Adrenal gland (tissue), 12 donors: ENCODE data around the gene H2BK1. TPM values are rescaled to one million over a fixed set of nuclear protein-coding genes. Genes with fewer than 3 reads are reported as not detected.
A peak's percentile ranks its signal among the peaks of the same experiment; 100 is the strongest.

Experiments used
- DNase-seq, 7 donors: peaks; one replicate each; pipeline ENCODE4 v3.0.0-alpha.2; 2019 to 2020
- H3K27ac ChIP-seq, 5 donors: fragments of 200-600 bp; sonication (generic) in 4 of 5; 1 replicate in 3 of 5; 2 replicates in 2 of 5; pipeline versions ENCODE4 v1.5.1 to v1.8.0; 2016 to 2020; ENCODE audit warnings: mild to moderate bottlenecking in 1 of 5
- H3K27me3 ChIP-seq: fragments of 200-600 bp; 2 replicates; pipeline ENCODE4 v1.8.0; 2021
- H3K36me3 ChIP-seq, 2 donors: fragments of 200-600 bp; replicated peaks in 1 of 2; 1 replicate in 1 of 2; 2 replicates in 1 of 2; pipeline versions ENCODE4 v1.5.1 to v1.8.0; 2018 to 2022
- H3K4me1 ChIP-seq, 2 donors: fragments of 200-600 bp; replicated peaks in 1 of 2; 1 replicate in 1 of 2; 2 replicates in 1 of 2; pipeline versions ENCODE4 v1.5.1 to v1.8.0; 2018 to 2021
- H3K4me3 ChIP-seq, 4 donors: fragments of 200-600 bp; sonication (generic) in 3 of 4; one replicate each; pipeline ENCODE4 v1.5.1; 2016 to 2018
- H3K9me3 ChIP-seq, 3 donors: fragments of 200-600 bp; sonication (generic) in 1 of 3; replicated peaks in 1 of 3; 1 replicate in 2 of 3; 2 replicates in 1 of 3; pipeline versions ENCODE4 v1.5.1 to v1.8.0; 2016 to 2021
- CTCF ChIP-seq, 6 experiments: fragments of 450-650 bp in 4 of 6; fragments of 200-600 bp in 2 of 6; sonication (generic) in 1 of 6; IDR thresholded peaks; 1 replicate in 5 of 6; 2 replicates in 1 of 6; pipeline versions ENCODE4 v1.5.1 to v1.8.0; 2016 to 2021; ENCODE audit warnings: antibody characterized with exemption in 6 of 6, mild to moderate bottlenecking in 2 of 6, moderate library complexity in 1 of 6
- POLR2A ChIP-seq, 2 donors: fragments of 450-650 bp; IDR thresholded peaks; one replicate each; pipeline ENCODE4 v1.6.1; 2017; ENCODE audit warnings: antibody characterized with exemption in 2 of 2, mild to moderate bottlenecking in 2 of 2, moderate library complexity in 1 of 2
- WGBS, 4 donors: extraction: QIAGEN DNeasy Blood & Tissue Kit in 2 of 4; methylation state at CpG; one replicate each; pipeline versions ENCODE4 v1.1.5 to v1.1.7; 2013 to 2017; 5-methylcytosine and 5-hydroxymethylcytosine counted together
- intact Hi-C, 2 donors: fragments of 100-400 bp; cut with DNase I; formaldehyde crosslinking; loops; one replicate each; pipeline versions ENCODE4 v1.14.1 to v1.15.0; 2022 to 2023
- polyA plus RNA-seq, 3 donors: library from polyadenylated mRNA; stranded (reverse); fragments of 200-250 nt in 2 of 3; fragments of 350-450 nt in 1 of 3; fragmentation: Illumina TruSeq in 1 of 3; extraction: RNeasy Lipid Tissue Mini Kit (QIAGEN cat#74804) in 1 of 3; gene quantifications; one replicate each; pipeline ENCODE4 v1.2.3, GENCODE V29; 2013 to 2014
- total RNA-seq, 9 donors: library from RNA; depleted of rRNA in 4 of 9; stranded (reverse); fragments of >200 nt in 4 of 9; fragments of 120-200 nt in 1 of 9; fragmentation: NEBNext Ultra II Directional in 1 of 9; extraction: Animal tissue kit (Norgen Biotek cat#: 25700) in 1 of 9; gene quantifications; one replicate each; pipeline versions ENCODE4 v1.1.0 to v1.2.4, GENCODE V29; 2013 to 2023
- donor health status: healthy with polysubstance abuse.
- donor health status: Bipolar disorder and iron deficiency.
- donor health status: DM: yes; HTN: yes; CAD: no.
- donor health status: DM: no; HTN: no; CAD: no.
- donor health status: DM: no; HTN: no; CAD: no.
- donor health status: DM: yes; HTN: yes; CAD: no.

Gene H2BK1
- total and polyA plus RNA-seq, 12 donors, result not detected

GRCh38 chr7:151239837-151240459, 29.7 kb upstream of the H2BK1 start:
- peak overlapping the region in 1 of 5 donors; percentile 12 for H3K27ac ChIP-seq
- no peak for DNase-seq
- intact Hi-C loops, result no loop called here
- WGBS, 4 donors, result 49 to 63% (median 55%) methylated on average over 11 of the region's 11 CpGs
- TF ChIP-seq POLR2A (IDR thresholded peaks at IDR 0.05) (no peak), CTCF (IDR thresholded peaks at IDR 0.05) (no peak)
- H3K9me3 ChIP-seq, result no peaks in the 10 kb centered on the region
- H3K27me3 ChIP-seq, result no peaks in the 10 kb centered on the region
- H3K36me3 ChIP-seq, result peaks cover 0 to 74% of the 10 kb centered on the region in 2 donors
- peaks cover 5 to 16% of the 10 kb centered on the region in 2 donors for H3K4me1 ChIP-seq
- H3K4me3 ChIP-seq, result no peak overlapping the region

- 82 to 88% (median 86%) methylated on average over 11 to 25 of the region's 25 CpGs for WGBS, 4 donors
- no peak for DNase-seq
- H3K4me3 ChIP-seq, result no peak overlapping the region
- no peaks in the 10 kb centered on the region for H3K9me3 ChIP-seq
- peaks cover under 1 to 9% of the 10 kb centered on the region in 2 donors for H3K4me1 ChIP-seq
- no peak for TF ChIP-seq CTCF (IDR thresholded peaks at IDR 0.05)
- TF ChIP-seq POLR2A (IDR thresholded peaks at IDR 0.05), result no peak
- H3K36me3 ChIP-seq, result peaks cover 0 to 78% of the 10 kb centered on the region in 2 donors
- H3K27me3 ChIP-seq, result no peaks in the 10 kb centered on the region
- no peak overlapping the region for H3K27ac ChIP-seq
- intact Hi-C loops, result no loop called here
These were observed 28.9 kb upstream of the H2BK1 start for GRCh38 chr7:151238924-151239836.

GRCh38 chr7:151238190-151238810, 28.0 kb upstream of the H2BK1 start:
- H3K4me3 ChIP-seq, result no peak overlapping the region
- no peaks in the 10 kb centered on the region for H3K9me3 ChIP-seq
- H3K4me1 ChIP-seq, result peaks cover 9 to 10% of the 10 kb centered on the region in 2 donors
- no peaks in the 10 kb centered on the region for H3K27me3 ChIP-seq
- TF ChIP-seq CTCF (IDR thresholded peaks at IDR 0.05), result no peak
- no peak for TF ChIP-seq POLR2A (IDR thresholded peaks at IDR 0.05)
- intact Hi-C loops, result no loop called here
- WGBS, 4 donors, result 62 to 83% (median 66%) methylated on average over 7 to 17 of the region's 17 CpGs
- H3K36me3 ChIP-seq, result peaks cover 0 to 78% of the 10 kb centered on the region in 2 donors
- DNase-seq, result no peak
- H3K27ac ChIP-seq, result no peak overlapping the region
